Astrocyte of the spinal cord (primary cell): ENCODE data around the gene SMG6.

Source experiments
- DNase-seq: peaks from one replicate; pipeline ENCODE4 v3.0.0; 2011; ENCODE audit warnings: low read depth, low spot score
- H3K4me3 ChIP-seq: 2 replicates; pipeline ENCODE4 v1.5.1; 2011; ENCODE audit warnings: low read depth, mild to moderate bottlenecking, low read length, moderate library complexity
- in situ Hi-C: cut with HindIII; loops from 2 replicates; pipeline ENCODE4 v1.10.0; 2017; ENCODE audit warnings: low sequenced_read_pairs
- TF ChIP-seq, protein P1 (sequence below): IDR thresholded peaks from 2 replicates; pipeline ENCODE4 v1.5.1; 2012; ENCODE audit warnings: low read depth, mild to moderate bottlenecking, low read length, inconsistent platforms

SMG6 gene

DNA sequence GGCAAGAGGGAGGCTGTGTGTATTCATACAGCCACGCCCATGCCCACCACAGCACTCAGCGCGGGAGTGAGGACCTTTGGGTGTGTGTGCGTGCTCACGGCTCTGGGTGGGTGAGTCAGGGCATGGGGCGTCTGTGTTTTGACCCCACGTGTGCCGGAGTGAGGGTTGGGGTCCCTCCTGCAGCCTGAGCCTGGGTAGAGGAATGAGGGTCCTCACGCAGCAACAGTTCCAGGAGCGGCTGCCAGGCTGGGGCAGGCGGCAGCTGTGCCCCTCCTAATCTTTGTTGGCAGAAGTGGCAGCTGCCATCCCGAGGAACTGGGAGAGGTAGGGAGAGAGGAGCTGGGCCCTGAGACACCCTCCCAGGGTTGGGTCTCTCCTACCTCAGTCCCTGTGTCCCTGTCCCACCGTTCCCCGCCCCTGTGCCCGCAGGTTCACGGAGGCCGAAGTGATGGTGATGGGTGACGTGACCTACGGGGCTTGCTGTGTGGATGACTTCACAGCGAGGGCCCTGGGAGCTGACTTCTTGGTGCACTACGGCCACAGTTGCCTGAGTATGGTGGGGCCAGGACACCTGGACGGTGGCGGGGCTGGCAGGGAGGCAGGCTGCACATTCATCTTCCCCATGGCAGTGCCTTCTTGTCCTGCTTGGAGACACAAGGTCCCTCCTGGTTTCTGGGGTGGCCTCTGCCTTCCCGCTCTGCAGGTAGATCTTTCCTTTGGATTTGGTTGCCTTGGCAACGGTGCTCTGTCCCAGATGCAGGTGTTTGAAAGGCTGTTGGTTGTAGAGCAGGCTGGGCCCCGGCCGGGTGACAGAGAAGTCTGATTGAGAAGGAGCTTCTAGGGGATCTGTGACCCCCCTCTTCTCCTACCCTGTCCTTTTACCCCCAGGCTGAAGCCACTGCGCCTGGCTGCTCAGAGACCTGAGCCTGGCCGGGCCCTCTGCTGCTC, 267.8 kb downstream of the SMG6 start:
- in situ Hi-C loops: loop anchor here (25.0 kb wide), 1 partner anchor 124 kb away; no protein-coding TSS in a partner anchor

DNA sequence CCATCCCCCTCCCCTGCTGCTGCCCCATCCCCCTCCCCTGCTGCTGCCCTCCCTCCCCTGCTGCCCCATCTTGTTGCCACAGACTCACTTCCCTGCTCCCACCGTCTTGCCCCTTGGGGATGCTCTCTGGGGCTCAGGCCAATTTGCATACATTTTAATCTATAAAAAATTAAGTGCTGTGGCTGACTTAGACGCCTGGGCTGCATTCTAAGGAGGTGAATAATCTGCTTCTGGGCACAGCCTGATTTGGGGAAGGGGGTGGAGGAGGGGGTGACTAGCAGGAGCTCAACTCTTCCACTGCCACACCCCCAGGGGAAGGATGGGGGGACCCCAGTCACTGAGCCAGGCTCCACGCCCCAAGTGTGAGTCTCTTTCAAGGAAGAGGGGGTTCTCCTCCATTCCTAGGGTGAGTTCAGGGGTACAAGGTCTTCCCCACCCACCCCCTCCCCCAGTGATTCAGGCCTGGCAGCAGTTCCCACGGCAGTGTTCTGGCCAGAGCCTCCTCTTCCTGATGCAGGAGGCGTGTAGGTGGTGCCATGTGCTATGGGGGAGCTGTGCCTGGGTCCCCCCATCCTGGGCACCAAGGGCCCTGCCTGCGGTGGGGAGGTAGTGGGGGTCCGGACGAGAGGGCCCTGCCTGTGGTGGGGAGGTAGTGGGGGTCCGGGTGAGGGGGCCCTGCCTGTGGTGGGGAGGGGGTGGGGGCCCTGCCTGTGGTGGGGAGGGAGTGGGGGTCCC, 268.6 kb downstream of the SMG6 start:
- DNase-seq: no peak
- TF ChIP-seq, protein P1, sequence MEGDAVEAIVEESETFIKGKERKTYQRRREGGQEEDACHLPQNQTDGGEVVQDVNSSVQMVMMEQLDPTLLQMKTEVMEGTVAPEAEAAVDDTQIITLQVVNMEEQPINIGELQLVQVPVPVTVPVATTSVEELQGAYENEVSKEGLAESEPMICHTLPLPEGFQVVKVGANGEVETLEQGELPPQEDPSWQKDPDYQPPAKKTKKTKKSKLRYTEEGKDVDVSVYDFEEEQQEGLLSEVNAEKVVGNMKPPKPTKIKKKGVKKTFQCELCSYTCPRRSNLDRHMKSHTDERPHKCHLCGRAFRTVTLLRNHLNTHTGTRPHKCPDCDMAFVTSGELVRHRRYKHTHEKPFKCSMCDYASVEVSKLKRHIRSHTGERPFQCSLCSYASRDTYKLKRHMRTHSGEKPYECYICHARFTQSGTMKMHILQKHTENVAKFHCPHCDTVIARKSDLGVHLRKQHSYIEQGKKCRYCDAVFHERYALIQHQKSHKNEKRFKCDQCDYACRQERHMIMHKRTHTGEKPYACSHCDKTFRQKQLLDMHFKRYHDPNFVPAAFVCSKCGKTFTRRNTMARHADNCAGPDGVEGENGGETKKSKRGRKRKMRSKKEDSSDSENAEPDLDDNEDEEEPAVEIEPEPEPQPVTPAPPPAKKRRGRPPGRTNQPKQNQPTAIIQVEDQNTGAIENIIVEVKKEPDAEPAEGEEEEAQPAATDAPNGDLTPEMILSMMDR: no peak
- H3K4me3 ChIP-seq: no peak overlapping the region
- in situ Hi-C loops: loop anchor here (25.0 kb wide), 1 partner anchor 123 kb away; no protein-coding TSS in a partner anchor

More for the DNA sequence above, 267.8 kb downstream of the SMG6 start:
- no peak for DNase-seq
- TF ChIP-seq, protein P1: no peak
- no peak overlapping the region for H3K4me3 ChIP-seq

DNA sequence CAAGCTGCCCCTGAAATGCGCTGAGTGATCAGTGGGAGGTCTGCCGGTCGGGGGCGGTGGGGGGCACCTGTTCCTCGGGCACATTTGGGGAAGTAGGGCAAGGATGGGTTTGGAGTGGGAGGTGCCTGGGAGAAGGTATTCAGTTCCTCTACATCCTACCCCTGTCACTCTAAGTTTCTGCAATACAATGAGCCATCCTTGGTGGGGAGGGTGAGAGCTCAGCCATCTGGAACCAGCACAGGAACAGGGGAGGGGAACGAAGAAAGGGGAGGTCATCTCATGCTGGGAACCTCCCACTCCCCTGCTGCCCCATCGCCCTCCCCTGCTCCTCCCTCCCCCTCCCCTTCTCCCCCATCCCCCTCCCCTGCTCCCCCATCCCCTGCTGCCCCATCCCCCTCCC, 269.4 kb downstream of the SMG6 start:
- H3K4me3 ChIP-seq: no peak overlapping the region
- no peak for DNase-seq
- TF ChIP-seq, protein P1: no peak
- in situ Hi-C loops: loop anchor here (25.0 kb wide), 1 partner anchor 122 kb away; no protein-coding TSS in a partner anchor

DNA sequence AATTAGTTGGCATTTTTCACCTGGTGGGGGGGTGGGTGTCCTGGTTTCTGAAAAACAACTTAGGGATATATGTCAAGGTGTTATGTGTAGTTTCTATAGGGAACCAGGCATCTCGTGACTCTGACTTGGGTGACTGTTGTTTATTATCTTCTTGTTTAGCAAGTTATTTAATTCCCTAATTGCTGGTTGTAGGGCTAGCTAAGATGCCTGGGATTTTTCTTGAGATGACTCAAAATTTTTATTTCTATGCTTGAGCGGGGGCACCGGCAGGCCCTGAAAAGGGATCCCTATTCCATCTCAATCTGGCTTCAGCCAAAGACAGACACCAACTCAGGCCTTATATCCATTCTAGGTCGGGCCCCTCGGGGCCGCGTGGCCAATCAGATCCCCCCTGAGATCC, 270.4 kb downstream of the SMG6 start:
- no peak overlapping the region for H3K4me3 ChIP-seq
- in situ Hi-C loops: loop anchor here (25.0 kb wide), 1 partner anchor 121 kb away; no protein-coding TSS in a partner anchor
- DNase-seq: no peak
- TF ChIP-seq, protein P1: no peak

DNA sequence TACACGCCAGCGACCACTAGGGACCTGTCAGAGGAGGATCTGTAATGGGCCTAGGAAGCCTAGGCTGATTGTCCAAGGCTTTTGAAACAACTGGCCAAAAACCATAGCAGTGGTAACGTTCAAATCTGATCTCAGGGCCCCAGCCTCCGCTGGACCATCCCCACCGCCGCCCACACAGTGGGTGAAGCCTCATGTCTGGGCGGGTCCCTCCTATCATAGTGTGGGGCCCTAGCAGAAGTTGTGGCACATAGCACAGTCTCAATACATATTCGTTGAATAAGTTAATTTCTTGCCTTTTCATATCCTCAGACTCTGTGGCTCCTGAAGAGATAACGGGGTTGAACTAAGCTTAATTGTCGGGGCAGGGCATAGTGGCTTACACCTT, 272.8 kb downstream of the SMG6 start:
- DNase-seq: no peak
- TF ChIP-seq, protein P1: peak; percentile 74
- in situ Hi-C loops: loop anchor here (25.0 kb wide), 1 partner anchor 118 kb away; no protein-coding TSS in a partner anchor
- H3K4me3 ChIP-seq: peak overlapping the region; percentile 99
